ENCODE data around the gene SFSWAP. TPM values are rescaled to one million over a fixed set of nuclear protein-coding genes. Genes with fewer than 3 reads are reported as not detected.

Gene SFSWAP

GRCh38 chr12:131847456-131847855, 136.6 kb downstream of the SFSWAP start:
- no peak overlapping the region for H3K23ac ChIP-seq (ENCODE audit: low read depth, low read length, poor library complexity)
- H2AK5ac ChIP-seq (ENCODE audit: low read depth, low read length): no peak overlapping the region
- no peaks in the 10 kb centered on the region for H3K27me3 ChIP-seq (ENCODE audit: control insufficient read depth in 3 of 3, insufficient read depth in 3 of 3, low read depth in 1 of 3, low read length in 3 of 3)
- no peaks in the 10 kb centered on the region for H3K79me1 ChIP-seq (ENCODE audit: low read depth, low read length)
- peak overlapping the region; percentile 71 for H3K18ac ChIP-seq (ENCODE audit: low read length)
- no peak overlapping the region for H3K9ac ChIP-seq (ENCODE audit: low read depth, low read length, poor library complexity)
- peak overlapping the region; percentile 38 for H3K14ac ChIP-seq (ENCODE audit: low read length)
- H3K36me3 ChIP-seq (replicated peaks in 1 of 2; ENCODE audit: control insufficient read depth in 2 of 2, insufficient read depth in 2 of 2, low read length in 2 of 2): peaks cover 0 to 38% of the 10 kb centered on the region in 2 donors
- H2BK120ac ChIP-seq (ENCODE audit: low read depth, low read length): no peak overlapping the region
- no peak overlapping the region for H3K4me2 ChIP-seq (ENCODE audit: insufficient read depth, low read length, poor library complexity, severe bottlenecking)
- no peaks in the 10 kb centered on the region for H3K4me1 ChIP-seq (ENCODE audit: control insufficient read depth in 2 of 2, insufficient read depth in 1 of 2, low read depth in 1 of 2, low read length in 2 of 2)
- H3K27ac ChIP-seq (replicated peaks; ENCODE audit: low read length): no peak overlapping the region
- H2BK15ac ChIP-seq (ENCODE audit: low read length): peak overlapping the region; percentile 58
- no peak for DNase-seq (ENCODE audit: low spot score)
- no peak overlapping the region for H2AFZ ChIP-seq (ENCODE audit: low read length)
- no CpG with 5 or more reads among the region's 10 CpGs for WGBS, 2 donors (ENCODE audit: extremely low coverage in 2 of 2, insufficient read length in 2 of 2, insufficient replicate concordance in 1 of 2)
- no peaks in the 10 kb centered on the region for H3K9me3 ChIP-seq (replicated peaks in 1 of 2; ENCODE audit: control insufficient read depth in 2 of 2, insufficient read depth in 1 of 2, low read depth in 1 of 2, low read length in 2 of 2)
- H3K4ac ChIP-seq (ENCODE audit: low read length): peak overlapping the region; percentile 37
- H2BK12ac ChIP-seq (ENCODE audit: low read length): peak overlapping the region; percentile 73
- H4K91ac ChIP-seq (ENCODE audit: low read depth, low read length, poor library complexity): no peak overlapping the region
- H2BK5ac ChIP-seq (ENCODE audit: low read length): peak overlapping the region; percentile 24
- H3K4me3 ChIP-seq (ENCODE audit: low read length in 2 of 2): no peak overlapping the region
- no peak overlapping the region for H4K8ac ChIP-seq (ENCODE audit: low read depth, low read length)

GRCh38 chr12:131848753-131849152, 137.9 kb downstream of the SFSWAP start:
- Histone ChIP-seq H4K8ac (ENCODE audit: low read depth, low read length) (no peak overlapping the region), H2AFZ (ENCODE audit: low read length) (no peak overlapping the region), H3K23ac (ENCODE audit: low read depth, low read length, poor library complexity) (peak overlapping the region; percentile 55), H3K18ac (ENCODE audit: low read length) (no peak overlapping the region), H3K27me3 (ENCODE audit: control insufficient read depth in 3 of 3, insufficient read depth in 3 of 3, low read depth in 1 of 3, low read length in 3 of 3) (no peaks in the 10 kb centered on the region), H3K14ac (ENCODE audit: low read length) (peak overlapping the region; percentile 21), H2AK5ac (ENCODE audit: low read depth, low read length) (no peak overlapping the region), H3K79me1 (ENCODE audit: low read depth, low read length) (no peaks in the 10 kb centered on the region), H2BK5ac (ENCODE audit: low read length) (no peak overlapping the region), H2BK15ac (ENCODE audit: low read length) (no peak overlapping the region), H3K36me3 (replicated peaks in 1 of 2; ENCODE audit: control insufficient read depth in 2 of 2, insufficient read depth in 2 of 2, low read length in 2 of 2) (peaks cover 0 to 33% of the 10 kb centered on the region in 2 donors), H3K9me3 (replicated peaks in 1 of 2; ENCODE audit: control insufficient read depth in 2 of 2, insufficient read depth in 1 of 2, low read depth in 1 of 2, low read length in 2 of 2) (no peaks in the 10 kb centered on the region), H3K4me1 (ENCODE audit: control insufficient read depth in 2 of 2, insufficient read depth in 1 of 2, low read depth in 1 of 2, low read length in 2 of 2) (no peaks in the 10 kb centered on the region), H3K9ac (ENCODE audit: low read depth, low read length, poor library complexity) (no peak overlapping the region), H2BK120ac (ENCODE audit: low read depth, low read length) (no peak overlapping the region), H3K4me2 (ENCODE audit: insufficient read depth, low read length, poor library complexity, severe bottlenecking) (no peak overlapping the region), H4K91ac (ENCODE audit: low read depth, low read length, poor library complexity) (no peak overlapping the region), H3K4ac (ENCODE audit: low read length) (no peak overlapping the region), H3K4me3 (ENCODE audit: low read length in 2 of 2) (no peak overlapping the region), H2BK12ac (ENCODE audit: low read length) (no peak overlapping the region), H3K27ac (replicated peaks; ENCODE audit: low read length) (no peak overlapping the region)
- DNase-seq (ENCODE audit: low spot score): no peak
- WGBS, 2 donors (ENCODE audit: extremely low coverage in 2 of 2, insufficient read length in 2 of 2, insufficient replicate concordance in 1 of 2): no CpG with 5 or more reads among the region's 24 CpGs

Small RNAs within 50 kb of the gene (small RNA-seq; reads per million reads assigned to genes)
- gene RNA5SP377 (ENCODE audit: insufficient read depth) (not detected), gene RNA5SP378 (ENCODE audit: insufficient read depth) (not detected), gene RNU6-1017P (ENCODE audit: insufficient read depth) (not detected)

Data from neuronal stem cell (in vitro differentiated cells).